NB4 (cell line): Measurements from ENCODE around the gene SPATA3.

ENCODE experiments used
- MYC ChIP-seq: IDR thresholded peaks from 2 replicates; pipeline ENCODE4 v1.6.1; 2011; ENCODE audit warnings: low read depth, low read length
- POLR2A ChIP-seq: IDR thresholded peaks from 2 replicates; pipeline ENCODE4 v1.6.1; 2011; ENCODE audit warnings: mild to moderate bottlenecking; ENCODE audit not compliant: insufficient read length; ENCODE audit errors: extremely low read depth
- TF ChIP-seq, protein P1 (sequence below): IDR thresholded peaks from one replicate; pipeline ENCODE4 v1.5.1; 2012; ENCODE audit warnings: low read depth, low read length
- TF ChIP-seq, protein P2 (sequence below): IDR thresholded peaks from 2 replicates; pipeline ENCODE4 v1.6.1; 2011; ENCODE audit warnings: low read depth, low read length

DNA sequence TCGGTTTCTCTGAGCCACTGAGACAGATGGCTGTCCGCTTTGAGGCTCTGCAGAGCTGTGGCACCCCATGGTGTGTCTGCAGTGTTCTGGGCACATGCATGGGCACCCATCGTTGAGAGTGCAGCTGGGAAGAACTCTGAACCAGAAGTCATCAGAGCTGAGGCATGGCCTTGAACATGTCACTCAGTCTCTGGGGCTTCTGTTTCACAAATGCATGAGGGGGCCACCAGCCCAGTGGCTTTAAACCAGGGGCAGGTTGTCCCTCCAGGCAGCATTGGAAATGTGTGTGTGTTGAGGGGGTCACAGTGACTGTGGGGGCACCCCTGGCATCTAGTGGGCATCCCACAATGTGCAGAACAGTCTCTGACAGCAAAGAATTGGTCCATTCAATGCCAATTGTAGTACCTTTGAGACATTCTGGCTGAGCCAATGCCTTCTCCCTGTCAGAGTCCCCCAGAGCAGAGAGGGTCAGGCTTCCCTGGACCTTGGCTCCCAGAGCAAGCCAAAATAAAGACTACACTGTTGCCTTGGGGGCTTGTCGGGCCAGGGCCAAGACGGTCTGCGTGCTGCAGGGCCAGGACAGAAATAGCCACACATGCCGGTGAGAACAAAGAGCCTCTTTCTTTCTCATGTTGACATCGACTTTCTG, 51.5 kb downstream of the SPATA3 start:
- TF ChIP-seq, protein P1, sequence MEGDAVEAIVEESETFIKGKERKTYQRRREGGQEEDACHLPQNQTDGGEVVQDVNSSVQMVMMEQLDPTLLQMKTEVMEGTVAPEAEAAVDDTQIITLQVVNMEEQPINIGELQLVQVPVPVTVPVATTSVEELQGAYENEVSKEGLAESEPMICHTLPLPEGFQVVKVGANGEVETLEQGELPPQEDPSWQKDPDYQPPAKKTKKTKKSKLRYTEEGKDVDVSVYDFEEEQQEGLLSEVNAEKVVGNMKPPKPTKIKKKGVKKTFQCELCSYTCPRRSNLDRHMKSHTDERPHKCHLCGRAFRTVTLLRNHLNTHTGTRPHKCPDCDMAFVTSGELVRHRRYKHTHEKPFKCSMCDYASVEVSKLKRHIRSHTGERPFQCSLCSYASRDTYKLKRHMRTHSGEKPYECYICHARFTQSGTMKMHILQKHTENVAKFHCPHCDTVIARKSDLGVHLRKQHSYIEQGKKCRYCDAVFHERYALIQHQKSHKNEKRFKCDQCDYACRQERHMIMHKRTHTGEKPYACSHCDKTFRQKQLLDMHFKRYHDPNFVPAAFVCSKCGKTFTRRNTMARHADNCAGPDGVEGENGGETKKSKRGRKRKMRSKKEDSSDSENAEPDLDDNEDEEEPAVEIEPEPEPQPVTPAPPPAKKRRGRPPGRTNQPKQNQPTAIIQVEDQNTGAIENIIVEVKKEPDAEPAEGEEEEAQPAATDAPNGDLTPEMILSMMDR, result no peak
- TF ChIP-seq, protein P2, sequence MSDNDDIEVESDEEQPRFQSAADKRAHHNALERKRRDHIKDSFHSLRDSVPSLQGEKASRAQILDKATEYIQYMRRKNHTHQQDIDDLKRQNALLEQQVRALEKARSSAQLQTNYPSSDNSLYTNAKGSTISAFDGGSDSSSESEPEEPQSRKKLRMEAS, result no peak
- TF ChIP-seq POLR2A, result no peak
- no peak for TF ChIP-seq MYC
